Fibroblast of lung (primary cell): ENCODE measurements around the gene KCTD16.

Experiments
- EZH2 ChIP-seq: IDR thresholded peaks from 2 replicates; pipeline ENCODE4 v1.5.1; 2012; ENCODE audit warnings: low read length, control low read depth, mild to moderate bottlenecking; ENCODE audit errors: missing control alignments
- TF ChIP-seq, protein P1 (sequence below), 2 donors: IDR thresholded peaks in 1 of 2; conservative IDR thresholded peaks in 1 of 2; 1 replicate in 1 of 2; 2 replicates in 1 of 2; pipeline ENCODE4 v1.5.1; 2011 to 2012; ENCODE audit warnings: low read length in 2 of 2, control low read depth in 1 of 2, inconsistent platforms in 1 of 2, low read depth in 1 of 2, mild to moderate bottlenecking in 1 of 2

DNA sequence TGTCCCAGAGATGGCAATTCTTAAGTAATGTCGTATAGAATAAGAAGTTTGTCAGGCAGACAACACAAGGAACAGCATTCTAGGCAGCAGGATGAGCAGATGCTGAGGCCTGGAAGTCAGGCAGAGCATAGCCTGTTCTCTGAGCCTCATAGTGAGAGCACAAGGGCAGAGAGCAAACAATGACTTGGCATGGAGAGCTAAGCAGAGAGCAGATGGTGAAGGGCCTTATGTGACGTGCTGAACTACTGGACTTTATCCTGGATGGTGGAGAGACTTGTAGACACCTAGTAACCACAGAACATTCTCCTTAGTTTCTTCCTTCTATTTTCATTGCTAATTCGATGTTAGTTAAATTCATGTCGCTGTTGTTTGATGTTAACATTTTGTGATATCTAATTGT is 60.1 kb downstream of the KCTD16 start:
- TF ChIP-seq, protein P1, sequence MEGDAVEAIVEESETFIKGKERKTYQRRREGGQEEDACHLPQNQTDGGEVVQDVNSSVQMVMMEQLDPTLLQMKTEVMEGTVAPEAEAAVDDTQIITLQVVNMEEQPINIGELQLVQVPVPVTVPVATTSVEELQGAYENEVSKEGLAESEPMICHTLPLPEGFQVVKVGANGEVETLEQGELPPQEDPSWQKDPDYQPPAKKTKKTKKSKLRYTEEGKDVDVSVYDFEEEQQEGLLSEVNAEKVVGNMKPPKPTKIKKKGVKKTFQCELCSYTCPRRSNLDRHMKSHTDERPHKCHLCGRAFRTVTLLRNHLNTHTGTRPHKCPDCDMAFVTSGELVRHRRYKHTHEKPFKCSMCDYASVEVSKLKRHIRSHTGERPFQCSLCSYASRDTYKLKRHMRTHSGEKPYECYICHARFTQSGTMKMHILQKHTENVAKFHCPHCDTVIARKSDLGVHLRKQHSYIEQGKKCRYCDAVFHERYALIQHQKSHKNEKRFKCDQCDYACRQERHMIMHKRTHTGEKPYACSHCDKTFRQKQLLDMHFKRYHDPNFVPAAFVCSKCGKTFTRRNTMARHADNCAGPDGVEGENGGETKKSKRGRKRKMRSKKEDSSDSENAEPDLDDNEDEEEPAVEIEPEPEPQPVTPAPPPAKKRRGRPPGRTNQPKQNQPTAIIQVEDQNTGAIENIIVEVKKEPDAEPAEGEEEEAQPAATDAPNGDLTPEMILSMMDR (conservative IDR thresholded peaks at IDR 0.05 in 1 of 2, IDR thresholded peaks at IDR 0.05 in 1 of 2; ENCODE audit: low read depth in 1 of 2, low read length in 2 of 2) = no peak
- TF ChIP-seq EZH2 = no peak
